SK-N-SH (cell line): ENCODE data around the gene ZNF446. TPM values are rescaled to one million over a fixed set of nuclear protein-coding genes. Genes with fewer than 3 reads are reported as not detected.

ENCODE experiments used
- CTCF ChIA-PET: fragments of 300-600, 350-600 bp; formaldehyde crosslinking; extraction: SDS; loops from one replicate; lab custom pipeline; 2021; lab: Yijun Ruan, JAX
- POLR2A ChIA-PET: fragments of 350-600 bp; sonication (Branson Sonifier 250); formaldehyde crosslinking; extraction: SDS; loops from one replicate; lab custom pipeline; 2020; ENCODE audit warnings: antibody characterized with exemption, inconsistent platforms; lab: Yijun Ruan, JAX
- DNase-seq: peaks from one replicate; pipeline ENCODE4 v3.0.0; 2012
- H2AFZ ChIP-seq: fragments of 200-600 bp; sonication (generic); 2 replicates; pipeline ENCODE4 v1.8.1; 2016; ENCODE audit warnings: antibody characterized with exemption, mild to moderate bottlenecking, low read depth
- H3F3A ChIP-seq: fragments of 200-600 bp; sonication (generic); replicated peaks from 2 replicates; pipeline ENCODE3; 2016; ENCODE audit warnings: antibody characterized with exemption, mild to moderate bottlenecking; ENCODE audit not compliant: insufficient read depth
- H3K27ac ChIP-seq, 2 experiments: fragments of 200-500 bp in 1 of 2; fragments of 200-600 bp in 1 of 2; sonication (Bioruptor generic) in 1 of 2; sonication (generic), shearing (Covaris generic) in 1 of 2; 2 replicates each; pipeline versions ENCODE4 v1.5.1 to v1.6.1; 2014 to 2016; ENCODE audit warnings: low read depth in 2 of 2, inconsistent platforms in 1 of 2, low read length in 1 of 2, mild to moderate bottlenecking in 1 of 2, mixed read lengths in 1 of 2
- H3K27me3 ChIP-seq: fragments of 200-600 bp; sonication (generic), shearing (Covaris generic); 2 replicates; pipeline ENCODE4 v1.6.1; 2016; ENCODE audit warnings: mixed run types; ENCODE audit not compliant: insufficient read depth
- H3K36me3 ChIP-seq, 2 experiments: fragments of 200-500 bp in 1 of 2; fragments of 200-600 bp in 1 of 2; sonication (Bioruptor generic) in 1 of 2; sonication (generic) in 1 of 2; replicated peaks in 1 of 2; 2 replicates each; pipeline versions ENCODE3 to v1.5.1; 2014 to 2016; ENCODE audit warnings: low read length in 1 of 2, mild to moderate bottlenecking in 1 of 2; ENCODE audit not compliant: insufficient read depth in 2 of 2, control insufficient read depth in 1 of 2
- H3K4me1 ChIP-seq, 2 experiments: fragments of 200-500 bp in 1 of 2; fragments of 200-600 bp in 1 of 2; sonication (Bioruptor generic) in 1 of 2; sonication (generic), shearing (Covaris generic) in 1 of 2; 2 replicates each; pipeline versions ENCODE4 v1.5.1 to v1.6.1; 2014 to 2016; ENCODE audit warnings: low read depth in 1 of 2, low read length in 1 of 2, mixed run types in 1 of 2; ENCODE audit not compliant: insufficient read depth in 2 of 2, control insufficient read depth in 1 of 2
- H3K4me2 ChIP-seq: fragments of 200-600 bp; sonication (generic), shearing (Covaris generic); 2 replicates; pipeline ENCODE4 v1.6.1; 2017; ENCODE audit warnings: mixed run types
- H3K4me3 ChIP-seq, 2 experiments: fragments of 200-500 bp in 1 of 2; fragments of 200-600 bp in 1 of 2; sonication (Bioruptor generic) in 1 of 2; sonication (generic), shearing (Covaris generic) in 1 of 2; 2 replicates each; pipeline versions ENCODE4 v1.5.1 to v1.8.1; 2014 to 2016; ENCODE audit warnings: low read depth in 2 of 2, inconsistent platforms in 1 of 2, low read length in 1 of 2, mild to moderate bottlenecking in 1 of 2, mixed read lengths in 1 of 2, moderate library complexity in 1 of 2
- H3K79me2 ChIP-seq: fragments of 200-600 bp; sonication (generic); 2 replicates; pipeline ENCODE4 v1.8.1; 2017; ENCODE audit warnings: mild to moderate bottlenecking; ENCODE audit not compliant: insufficient read depth
- H3K9ac ChIP-seq: fragments of 200-600 bp; sonication (generic); 2 replicates; pipeline ENCODE4 v1.6.1; 2017; ENCODE audit warnings: mixed run types
- H3K9me2 ChIP-seq: fragments of 200-600 bp; sonication (generic); 2 replicates; pipeline ENCODE4 v1.6.1; 2017; ENCODE audit warnings: mixed run types
- H3K9me3 ChIP-seq: fragments of 200-600 bp; sonication (generic); 2 replicates; pipeline ENCODE4 v1.6.1; 2017; ENCODE audit warnings: mixed run types, mild to moderate bottlenecking, moderate library complexity
- H4K20me1 ChIP-seq: fragments of 200-600 bp; sonication (generic); 2 replicates; pipeline ENCODE4 v1.6.1; 2017; ENCODE audit warnings: mild to moderate bottlenecking, mixed run types; ENCODE audit not compliant: insufficient read depth
- CHD2 ChIP-seq: fragments of 150-350 bp; IDR thresholded peaks from 2 replicates; pipeline ENCODE4 v1.6.1; 2018; ENCODE audit warnings: low read length; ENCODE audit not compliant: partially characterized antibody
- FOSL2 ChIP-seq: IDR thresholded peaks from 2 replicates; pipeline ENCODE4 v1.4.0; 2012; ENCODE audit warnings: low read depth, mild to moderate bottlenecking, moderate library complexity, borderline replicate concordance
- FOXJ3 ChIP-seq: sonication (generic); formaldehyde crosslinking; IDR thresholded peaks from 2 replicates; pipeline ENCODE4 v1.5.1; 2020; ENCODE audit warnings: mild to moderate bottlenecking, missing genetic modification reagents
- IRF3 ChIP-seq: fragments of 150-350 bp; IDR thresholded peaks from 2 replicates; pipeline ENCODE4 v1.6.1; 2016; ENCODE audit warnings: mild to moderate bottlenecking, low read depth, low read length
- JUND ChIP-seq: IDR thresholded peaks from 2 replicates; pipeline ENCODE4 v1.4.0; 2012
- MXI1 ChIP-seq: IDR thresholded peaks from 2 replicates; pipeline ENCODE4 v1.6.1; 2012; ENCODE audit warnings: mild to moderate bottlenecking, low read depth, low read length, improper control_type of control experiment
- NFIC ChIP-seq: IDR thresholded peaks from 2 replicates; pipeline ENCODE4 v1.4.0; 2012; ENCODE audit warnings: borderline replicate concordance
- NRF1 ChIP-seq: IDR thresholded peaks from 2 replicates; pipeline ENCODE4 v1.6.1; 2012; ENCODE audit warnings: low read depth, mild to moderate bottlenecking, low read length
- POLR2AphosphoS5 ChIP-seq: IDR thresholded peaks from 2 replicates; pipeline ENCODE4 v1.6.1; 2012; ENCODE audit warnings: low read depth, low read length
- RAD21 ChIP-seq: IDR thresholded peaks from 2 replicates; pipeline ENCODE4 v1.6.1; 2012; ENCODE audit warnings: mild to moderate bottlenecking, low read length
- RXRA ChIP-seq: IDR thresholded peaks from 2 replicates; pipeline ENCODE4 v1.4.0; 2012; ENCODE audit warnings: low read depth, mild to moderate bottlenecking, borderline replicate concordance
- SMC3 ChIP-seq: IDR thresholded peaks from 2 replicates; pipeline ENCODE4 v1.6.1; 2012; ENCODE audit warnings: low read depth, low read length, improper control_type of control experiment
- TAF1 ChIP-seq: IDR thresholded peaks from 2 replicates; pipeline ENCODE4 v1.6.1; 2012; ENCODE audit warnings: low read depth, mild to moderate bottlenecking, low read length, moderate library complexity, borderline replicate concordance
- YY1 ChIP-seq: IDR thresholded peaks from 2 replicates; pipeline ENCODE4 v1.4.0; 2012; ENCODE audit warnings: low read depth, mild to moderate bottlenecking
- WGBS: methylation state at CpG from one replicate; pipeline ENCODE4 v1.1.6; 2017; ENCODE audit warnings: low lambda C conversion rate; 5-methylcytosine and 5-hydroxymethylcytosine counted together
- polyA plus RNA-seq, 3 experiments: library from polyadenylated mRNA; depleted of rRNA; stranded (reverse); fragments of >200 nt; gene quantifications; 2 replicates each; pipeline ENCODE4 v1.2.3, GENCODE V29; 2012
- small RNA-seq, 7 experiments: library from RNA; depleted of rRNA; stranded (forward); fragments of <200 nt; gene quantifications; one replicate each; pipeline ENCODE3, GENCODE V24; 2012
- TF ChIP-seq, protein P1 (sequence below): IDR thresholded peaks from 2 replicates; pipeline ENCODE4; 2012
- TF ChIP-seq, protein P2 (sequence below): IDR thresholded peaks from 2 replicates; pipeline ENCODE4 v1.4.0; 2012; ENCODE audit warnings: low read depth, borderline replicate concordance

Gene ZNF446
- polyA plus RNA-seq, 1 of the 3 experiments (the other 2 are of a cell fraction): 6.9 TPM

DNA sequence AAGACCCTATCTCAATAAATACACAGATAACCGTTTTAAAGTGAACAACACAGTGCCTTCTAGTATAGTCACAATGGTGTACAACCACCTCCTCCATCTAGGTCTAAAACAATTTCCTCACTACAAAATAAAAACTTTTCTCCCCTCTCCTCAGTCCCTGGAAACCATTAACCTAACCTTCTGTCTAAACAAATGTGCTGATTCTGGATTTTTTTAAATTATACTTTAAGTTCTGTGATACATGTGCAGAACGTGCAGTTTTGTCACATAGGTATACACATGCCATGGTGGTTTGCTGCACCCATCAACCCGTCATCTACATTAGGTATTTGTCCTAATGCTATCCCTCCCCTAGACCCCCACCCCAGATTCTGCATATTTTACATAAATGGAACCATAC, 53.3 kb downstream of the ZNF446 start:
- WGBS: 28% methylated on average over 3 of the region's 3 CpGs
- Histone ChIP-seq H3K27me3 (peaks cover 22% of the 10 kb centered on the region; the same call in 1 of the 2 replicates), H3K9ac (no peak overlapping the region), H2AFZ (no peak overlapping the region), H3K27ac (no peak overlapping the region), H3K4me2 (no peak overlapping the region), H3K4me3 (no peak overlapping the region), H3F3A (no peaks in the 10 kb centered on the region)
- TF ChIP-seq NFIC (no peak), YY1 (no peak), JUND (no peak), NRF1 (no peak), IRF3 (no peak), FOSL2 (no peak), MXI1 (no peak), RXRA (no peak), TAF1 (no peak), POLR2AphosphoS5 (no peak), RAD21 (no peak), CHD2 (no peak), FOXJ3 (CRISPR knock-in tag) (no peak), SMC3 (no peak)
- TF ChIP-seq, protein P1, sequence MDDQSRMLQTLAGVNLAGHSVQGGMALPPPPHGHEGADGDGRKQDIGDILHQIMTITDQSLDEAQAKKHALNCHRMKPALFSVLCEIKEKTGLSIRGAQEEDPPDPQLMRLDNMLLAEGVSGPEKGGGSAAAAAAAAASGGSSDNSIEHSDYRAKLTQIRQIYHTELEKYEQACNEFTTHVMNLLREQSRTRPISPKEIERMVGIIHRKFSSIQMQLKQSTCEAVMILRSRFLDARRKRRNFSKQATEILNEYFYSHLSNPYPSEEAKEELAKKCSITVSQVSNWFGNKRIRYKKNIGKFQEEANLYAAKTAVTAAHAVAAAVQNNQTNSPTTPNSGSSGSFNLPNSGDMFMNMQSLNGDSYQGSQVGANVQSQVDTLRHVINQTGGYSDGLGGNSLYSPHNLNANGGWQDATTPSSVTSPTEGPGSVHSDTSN: no peak
- TF ChIP-seq, protein P2, sequence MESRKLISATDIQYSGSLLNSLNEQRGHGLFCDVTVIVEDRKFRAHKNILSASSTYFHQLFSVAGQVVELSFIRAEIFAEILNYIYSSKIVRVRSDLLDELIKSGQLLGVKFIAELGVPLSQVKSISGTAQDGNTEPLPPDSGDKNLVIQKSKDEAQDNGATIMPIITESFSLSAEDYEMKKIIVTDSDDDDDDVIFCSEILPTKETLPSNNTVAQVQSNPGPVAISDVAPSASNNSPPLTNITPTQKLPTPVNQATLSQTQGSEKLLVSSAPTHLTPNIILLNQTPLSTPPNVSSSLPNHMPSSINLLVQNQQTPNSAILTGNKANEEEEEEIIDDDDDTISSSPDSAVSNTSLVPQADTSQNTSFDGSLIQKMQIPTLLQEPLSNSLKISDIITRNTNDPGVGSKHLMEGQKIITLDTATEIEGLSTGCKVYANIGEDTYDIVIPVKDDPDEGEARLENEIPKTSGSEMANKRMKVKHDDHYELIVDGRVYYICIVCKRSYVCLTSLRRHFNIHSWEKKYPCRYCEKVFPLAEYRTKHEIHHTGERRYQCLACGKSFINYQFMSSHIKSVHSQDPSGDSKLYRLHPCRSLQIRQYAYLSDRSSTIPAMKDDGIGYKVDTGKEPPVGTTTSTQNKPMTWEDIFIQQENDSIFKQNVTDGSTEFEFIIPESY: no peak
- TF ChIP-seq, all 33 proteins: peak for 0
- Histone ChIP-seq H4K20me1 (no peaks in the 10 kb centered on the region), H3K36me3 (no peaks in the 10 kb centered on the region), H3K79me2 (no peaks in the 10 kb centered on the region), H3K4me1 (no peaks in the 10 kb centered on the region; a peak in 1 of 4 replicates), H3K9me3 (no peaks in the 10 kb centered on the region), H3K9me2 (no peaks in the 10 kb centered on the region)
- ChIA-PET POLR2A (no interaction called here), CTCF (no interaction called here)
- no peak for DNase-seq

Small RNA genes within 50 kb of the gene (small RNA-seq; reads per million reads assigned to genes)
- gene RN7SL693P (0 reads per million in 7 experiments), gene RNU6-1337P (0 reads per million in 7 experiments)

Other genes with a start within 250 kb of the ZNF446 start
- 0.58 and 0.89 TPM in 2 replicates for gene ZNF544, start 247.4 kb upstream of the ZNF446 start, polyA plus RNA-seq (2012; rRNA removed)
- gene ZNF8, start 197.4 kb upstream of the ZNF446 start, polyA plus RNA-seq (2012; rRNA removed): 1.4 and 1.8 TPM in 2 replicates
- gene ERVK3-1, start 171.0 kb upstream of the ZNF446 start, polyA plus RNA-seq (2012; rRNA removed): 69.4 and 85.3 TPM in 2 replicates
- 2.3 and 2.9 TPM in 2 replicates for gene ZSCAN22, start 149.4 kb upstream of the ZNF446 start, polyA plus RNA-seq (2012; rRNA removed)
- gene A1BG, start 122.9 kb upstream of the ZNF446 start, polyA plus RNA-seq (2012; rRNA removed): 61.4 and 62.6 TPM in 2 replicates
- gene ZNF497, start 113.6 kb upstream of the ZNF446 start, polyA plus RNA-seq (2012; rRNA removed): 1.0 and 1.1 TPM in 2 replicates
- 1.2 and 1.6 TPM in 2 replicates for gene ZNF837, start 95.3 kb upstream of the ZNF446 start, polyA plus RNA-seq (2012; rRNA removed)
- 3,905 and 4,334 TPM in 2 replicates for gene RPS5, start 89.1 kb upstream of the ZNF446 start, polyA plus RNA-seq (2012; rRNA removed)
- gene RNF225, start 80.7 kb upstream of the ZNF446 start, polyA plus RNA-seq (2012; rRNA removed): 0.13 TPM in 1 of 2 replicates, not detected in the other
- 9.4 and 12.0 TPM in 2 replicates for gene ZNF584, start 67.7 kb upstream of the ZNF446 start, polyA plus RNA-seq (2012; rRNA removed)
- 1.3 and 1.9 TPM in 2 replicates for gene ZNF132, start 36.2 kb upstream of the ZNF446 start, polyA plus RNA-seq (2012; rRNA removed)
- gene ZNF324B, start 24.7 kb upstream of the ZNF446 start, polyA plus RNA-seq (2012; rRNA removed): 2.9 and 3.8 TPM in 2 replicates
- gene ZNF324, start 9.3 kb upstream of the ZNF446 start, polyA plus RNA-seq (2012; rRNA removed): 5.6 and 6.0 TPM in 2 replicates
- 50.5 and 57.3 TPM in 2 replicates for gene SLC27A5, start 35.6 kb downstream of the ZNF446 start, polyA plus RNA-seq (2012; rRNA removed)
- 7.9 and 11.3 TPM in 2 replicates for gene ZBTB45, start 43.5 kb downstream of the ZNF446 start, polyA plus RNA-seq (2012; rRNA removed)
- gene TRIM28, start 67.7 kb downstream of the ZNF446 start, polyA plus RNA-seq (2012; rRNA removed): 321 and 594 TPM in 2 replicates
- gene CHMP2A, start 78.8 kb downstream of the ZNF446 start, polyA plus RNA-seq (2012; rRNA removed): 308 and 381 TPM in 2 replicates
- 109 and 135 TPM in 2 replicates for gene UBE2M, start 82.3 kb downstream of the ZNF446 start, polyA plus RNA-seq (2012; rRNA removed)
- gene MZF1, start 97.0 kb downstream of the ZNF446 start, polyA plus RNA-seq (2012; rRNA removed): 31.8 and 38.4 TPM in 2 replicates